Measurements from ENCODE around the gene RNF223.

DNA sequence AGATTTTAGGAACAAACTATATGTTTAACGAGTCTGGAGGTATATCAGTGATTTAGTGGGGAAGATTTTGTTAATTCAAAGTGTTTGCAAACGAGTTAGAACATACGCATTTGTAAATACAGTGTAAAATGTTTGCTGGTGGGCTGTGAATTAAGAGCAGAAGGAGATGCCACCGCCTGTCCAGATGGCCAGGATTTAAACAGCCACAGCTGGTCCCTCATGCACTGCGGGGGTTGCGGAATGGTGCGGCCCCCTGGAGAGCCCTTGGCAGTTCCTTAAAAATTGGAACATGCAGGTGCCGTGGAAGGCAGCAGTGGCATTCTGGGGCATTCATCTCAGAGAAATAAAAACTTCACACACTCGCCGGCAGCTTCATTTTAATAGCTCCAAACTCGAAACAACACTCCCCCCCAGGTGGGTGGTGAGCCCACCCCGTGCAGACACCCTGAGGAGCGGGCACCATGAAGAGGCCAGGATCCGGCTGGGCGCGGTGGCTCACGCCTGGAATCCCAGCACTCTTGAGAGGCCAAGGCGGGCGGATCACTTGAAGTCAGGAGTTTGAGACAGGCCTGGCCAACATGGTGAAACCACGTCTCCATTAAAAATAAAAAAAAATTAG, 45.3 kb upstream of the RNF223 start:
- TF ChIP-seq GLIS3 (CRISPR knock-in tag; IDR thresholded peaks at IDR 0.05) (no peak), PATZ1 (CRISPR knock-in tag; IDR thresholded peaks at IDR 0.05; ENCODE audit: borderline replicate concordance) (no peak), SNAI2 (CRISPR knock-in tag; IDR thresholded peaks at IDR 0.05) (no peak), ISL1 (CRISPR knock-in tag; IDR thresholded peaks at IDR 0.05) (no peak), BACH2 (CRISPR knock-in tag; IDR thresholded peaks at IDR 0.05; ENCODE audit: borderline replicate concordance) (no peak), ZFP3 (CRISPR knock-in tag; IDR thresholded peaks at IDR 0.05) (no peak), POU6F1 (CRISPR knock-in tag; IDR thresholded peaks at IDR 0.05; ENCODE audit: borderline replicate concordance, low read depth) (no peak), ZNF8 (CRISPR knock-in tag; IDR thresholded peaks at IDR 0.05) (no peak), ZFP30 (CRISPR knock-in tag; IDR thresholded peaks at IDR 0.05) (no peak), TCF4 (CRISPR knock-in tag; IDR thresholded peaks at IDR 0.05; ENCODE audit: borderline replicate concordance) (no peak), ESRRG (CRISPR knock-in tag; IDR thresholded peaks at IDR 0.05) (no peak)
- TF ChIP-seq, protein P1, sequence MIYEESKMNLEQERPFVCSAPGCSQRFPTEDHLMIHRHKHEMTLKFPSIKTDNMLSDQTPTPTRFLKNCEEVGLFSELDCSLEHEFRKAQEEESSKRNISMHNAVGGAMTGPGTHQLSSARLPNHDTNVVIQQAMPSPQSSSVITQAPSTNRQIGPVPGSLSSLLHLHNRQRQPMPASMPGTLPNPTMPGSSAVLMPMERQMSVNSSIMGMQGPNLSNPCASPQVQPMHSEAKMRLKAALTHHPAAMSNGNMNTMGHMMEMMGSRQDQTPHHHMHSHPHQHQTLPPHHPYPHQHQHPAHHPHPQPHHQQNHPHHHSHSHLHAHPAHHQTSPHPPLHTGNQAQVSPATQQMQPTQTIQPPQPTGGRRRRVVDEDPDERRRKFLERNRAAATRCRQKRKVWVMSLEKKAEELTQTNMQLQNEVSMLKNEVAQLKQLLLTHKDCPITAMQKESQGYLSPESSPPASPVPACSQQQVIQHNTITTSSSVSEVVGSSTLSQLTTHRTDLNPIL (CRISPR knock-in tag; IDR thresholded peaks at IDR 0.05; ENCODE audit: low read depth) = no peak
- TF ChIP-seq, protein P2, sequence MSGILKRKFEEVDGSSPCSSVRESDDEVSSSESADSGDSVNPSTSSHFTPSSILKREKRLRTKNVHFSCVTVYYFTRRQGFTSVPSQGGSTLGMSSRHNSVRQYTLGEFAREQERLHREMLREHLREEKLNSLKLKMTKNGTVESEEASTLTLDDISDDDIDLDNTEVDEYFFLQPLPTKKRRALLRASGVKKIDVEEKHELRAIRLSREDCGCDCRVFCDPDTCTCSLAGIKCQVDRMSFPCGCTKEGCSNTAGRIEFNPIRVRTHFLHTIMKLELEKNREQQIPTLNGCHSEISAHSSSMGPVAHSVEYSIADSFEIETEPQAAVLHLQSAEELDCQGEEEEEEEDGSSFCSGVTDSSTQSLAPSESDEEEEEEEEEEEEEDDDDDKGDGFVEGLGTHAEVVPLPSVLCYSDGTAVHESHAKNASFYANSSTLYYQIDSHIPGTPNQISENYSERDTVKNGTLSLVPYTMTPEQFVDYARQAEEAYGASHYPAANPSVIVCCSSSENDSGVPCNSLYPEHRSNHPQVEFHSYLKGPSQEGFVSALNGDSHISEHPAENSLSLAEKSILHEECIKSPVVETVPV (CRISPR knock-in tag; IDR thresholded peaks at IDR 0.05) = no peak

Data from SK-N-SH treated with all-trans-retinoic acid at 6 μM for 48 hours (cell line).